Loucy (cell line): ENCODE measurements around the gene MRPS10.

Source experiments
- EZH2phosphoT487 ChIP-seq: fragments of 200-600 bp; IDR thresholded peaks from 2 replicates; pipeline ENCODE4 v1.6.1; 2018; ENCODE audit warnings: antibody characterized with exemption, mild to moderate bottlenecking, moderate library complexity, borderline replicate concordance
- TF ChIP-seq, protein P1 (sequence below): fragments of 200-600 bp; sonication (generic); conservative IDR thresholded peaks from 2 replicates; pipeline ENCODE4 v1.5.1; 2014; ENCODE audit warnings: mild to moderate bottlenecking, antibody characterized with exemption, low read length

GRCh38 chr6:42257063-42257462 lies 39.4 kb upstream of the MRPS10 start:
- TF ChIP-seq EZH2phosphoT487: no peak
- TF ChIP-seq, protein P1, sequence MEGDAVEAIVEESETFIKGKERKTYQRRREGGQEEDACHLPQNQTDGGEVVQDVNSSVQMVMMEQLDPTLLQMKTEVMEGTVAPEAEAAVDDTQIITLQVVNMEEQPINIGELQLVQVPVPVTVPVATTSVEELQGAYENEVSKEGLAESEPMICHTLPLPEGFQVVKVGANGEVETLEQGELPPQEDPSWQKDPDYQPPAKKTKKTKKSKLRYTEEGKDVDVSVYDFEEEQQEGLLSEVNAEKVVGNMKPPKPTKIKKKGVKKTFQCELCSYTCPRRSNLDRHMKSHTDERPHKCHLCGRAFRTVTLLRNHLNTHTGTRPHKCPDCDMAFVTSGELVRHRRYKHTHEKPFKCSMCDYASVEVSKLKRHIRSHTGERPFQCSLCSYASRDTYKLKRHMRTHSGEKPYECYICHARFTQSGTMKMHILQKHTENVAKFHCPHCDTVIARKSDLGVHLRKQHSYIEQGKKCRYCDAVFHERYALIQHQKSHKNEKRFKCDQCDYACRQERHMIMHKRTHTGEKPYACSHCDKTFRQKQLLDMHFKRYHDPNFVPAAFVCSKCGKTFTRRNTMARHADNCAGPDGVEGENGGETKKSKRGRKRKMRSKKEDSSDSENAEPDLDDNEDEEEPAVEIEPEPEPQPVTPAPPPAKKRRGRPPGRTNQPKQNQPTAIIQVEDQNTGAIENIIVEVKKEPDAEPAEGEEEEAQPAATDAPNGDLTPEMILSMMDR: no peak
